Measurements from ENCODE around the gene SCN4A.
"Not testable (repeated sequence)": the region's sequence is repeated elsewhere in the genome, so short reads cannot be mapped to it uniquely, and the experiment has no call there.

SCN4A gene

GRCh38 chr17:64007089-64007837 lies 34.5 kb upstream of the SCN4A start:
- not testable (repeated sequence) for H3K9ac ChIP-seq (ENCODE audit: low read length); H3K9me3 ChIP-seq (ENCODE audit: control insufficient read depth, low read length); H3K36me3 ChIP-seq (ENCODE audit: control insufficient read depth, insufficient read depth, low read length); H3K27me3 ChIP-seq (ENCODE audit: control insufficient read depth, insufficient read depth, low read length); H3K4me3 ChIP-seq (ENCODE audit: low read length)
- peaks cover 62% of the 10 kb centered on the region for H3K4me1 ChIP-seq (ENCODE audit: control insufficient read depth, insufficient read depth, low read length)

GRCh38 chr17:64006361-64007088 lies 33.8 kb upstream of the SCN4A start:
- peak overlapping the region; percentile 16 for H3K9ac ChIP-seq (ENCODE audit: low read length)
- H3K4me3 ChIP-seq (ENCODE audit: low read length) = no peak overlapping the region
- peaks cover 3% of the 10 kb centered on the region for H3K27me3 ChIP-seq (ENCODE audit: control insufficient read depth, insufficient read depth, low read length)
- no peaks in the 10 kb centered on the region for H3K36me3 ChIP-seq (ENCODE audit: control insufficient read depth, insufficient read depth, low read length)
- peaks cover 69% of the 10 kb centered on the region for H3K4me1 ChIP-seq (ENCODE audit: control insufficient read depth, insufficient read depth, low read length)
- H3K9me3 ChIP-seq (ENCODE audit: control insufficient read depth, low read length) = no peaks in the 10 kb centered on the region

- H3K36me3 ChIP-seq (ENCODE audit: control insufficient read depth, insufficient read depth, low read length) = no peaks in the 10 kb centered on the region
- peaks cover 3% of the 10 kb centered on the region for H3K27me3 ChIP-seq (ENCODE audit: control insufficient read depth, insufficient read depth, low read length)
- H3K4me3 ChIP-seq (ENCODE audit: low read length) = no peak overlapping the region
- H3K9me3 ChIP-seq (ENCODE audit: control insufficient read depth, low read length) = no peaks in the 10 kb centered on the region
- peak overlapping the region; percentile 53 for H3K9ac ChIP-seq (ENCODE audit: low read length)
- H3K4me1 ChIP-seq (ENCODE audit: control insufficient read depth, insufficient read depth, low read length) = peaks cover 76% of the 10 kb centered on the region
These were observed 33.0 kb upstream of the SCN4A start for GRCh38 chr17:64005734-64006167.

GRCh38 chr17:64004903-64005733 lies 32.4 kb upstream of the SCN4A start:
- H3K9me3 ChIP-seq (ENCODE audit: control insufficient read depth, low read length) = no peaks in the 10 kb centered on the region
- H3K36me3 ChIP-seq (ENCODE audit: control insufficient read depth, insufficient read depth, low read length) = no peaks in the 10 kb centered on the region
- H3K9ac ChIP-seq (ENCODE audit: low read length) = peak overlapping the region; percentile 53
- H3K4me1 ChIP-seq (ENCODE audit: control insufficient read depth, insufficient read depth, low read length) = peaks cover 76% of the 10 kb centered on the region
- H3K4me3 ChIP-seq (ENCODE audit: low read length) = no peak overlapping the region
- peaks cover 3% of the 10 kb centered on the region for H3K27me3 ChIP-seq (ENCODE audit: control insufficient read depth, insufficient read depth, low read length)

- Histone ChIP-seq H3K4me3 (ENCODE audit: low read length) (no peak overlapping the region), H3K9ac (ENCODE audit: low read length) (no peak overlapping the region), H3K27me3 (ENCODE audit: control insufficient read depth, insufficient read depth, low read length) (peaks cover 3% of the 10 kb centered on the region), H3K36me3 (ENCODE audit: control insufficient read depth, insufficient read depth, low read length) (no peaks in the 10 kb centered on the region), H3K9me3 (ENCODE audit: control insufficient read depth, low read length) (no peaks in the 10 kb centered on the region), H3K4me1 (ENCODE audit: control insufficient read depth, insufficient read depth, low read length) (peaks cover 69% of the 10 kb centered on the region)
These were observed 31.6 kb upstream of the SCN4A start for GRCh38 chr17:64004218-64004770.

- Histone ChIP-seq H3K9me3 (ENCODE audit: control insufficient read depth, low read length) (no peaks in the 10 kb centered on the region), H3K4me1 (ENCODE audit: control insufficient read depth, insufficient read depth, low read length) (peaks cover 69% of the 10 kb centered on the region), H3K27me3 (ENCODE audit: control insufficient read depth, insufficient read depth, low read length) (peaks cover 3% of the 10 kb centered on the region), H3K4me3 (ENCODE audit: low read length) (no peak overlapping the region), H3K9ac (ENCODE audit: low read length) (no peak overlapping the region), H3K36me3 (ENCODE audit: control insufficient read depth, insufficient read depth, low read length) (no peaks in the 10 kb centered on the region)
These were observed 30.9 kb upstream of the SCN4A start for GRCh38 chr17:64003526-64004121.

- Histone ChIP-seq H3K9me3 (ENCODE audit: control insufficient read depth, low read length) (no peaks in the 10 kb centered on the region), H3K4me3 (ENCODE audit: low read length) (no peak overlapping the region), H3K27me3 (ENCODE audit: control insufficient read depth, insufficient read depth, low read length) (peaks cover 5% of the 10 kb centered on the region), H3K9ac (ENCODE audit: low read length) (no peak overlapping the region), H3K4me1 (ENCODE audit: control insufficient read depth, insufficient read depth, low read length) (peaks cover 66% of the 10 kb centered on the region), H3K36me3 (ENCODE audit: control insufficient read depth, insufficient read depth, low read length) (no peaks in the 10 kb centered on the region)
These were observed 30.2 kb upstream of the SCN4A start for GRCh38 chr17:64002658-64003525.

- Histone ChIP-seq H3K9ac (ENCODE audit: low read length) (peak overlapping the region; percentile 58), H3K4me3 (ENCODE audit: low read length) (no peak overlapping the region), H3K4me1 (ENCODE audit: control insufficient read depth, insufficient read depth, low read length) (peaks cover 64% of the 10 kb centered on the region), H3K9me3 (ENCODE audit: control insufficient read depth, low read length) (no peaks in the 10 kb centered on the region), H3K27me3 (ENCODE audit: control insufficient read depth, insufficient read depth, low read length) (peaks cover 15% of the 10 kb centered on the region), H3K36me3 (ENCODE audit: control insufficient read depth, insufficient read depth, low read length) (no peaks in the 10 kb centered on the region)
These were observed 29.2 kb upstream of the SCN4A start for GRCh38 chr17:64001763-64002529.

- peak overlapping the region; percentile 58 for H3K9ac ChIP-seq (ENCODE audit: low read length)
- peaks cover 21% of the 10 kb centered on the region for H3K27me3 ChIP-seq (ENCODE audit: control insufficient read depth, insufficient read depth, low read length)
- H3K9me3 ChIP-seq (ENCODE audit: control insufficient read depth, low read length) = no peaks in the 10 kb centered on the region
- H3K36me3 ChIP-seq (ENCODE audit: control insufficient read depth, insufficient read depth, low read length) = no peaks in the 10 kb centered on the region
- no peak overlapping the region for H3K4me3 ChIP-seq (ENCODE audit: low read length)
- H3K4me1 ChIP-seq (ENCODE audit: control insufficient read depth, insufficient read depth, low read length) = peaks cover 56% of the 10 kb centered on the region
These were observed 28.4 kb upstream of the SCN4A start for GRCh38 chr17:64001091-64001579.

GRCh38 chr17:63999680-64000531 lies 27.2 kb upstream of the SCN4A start:
- Histone ChIP-seq H3K9ac (ENCODE audit: low read length) (no peak overlapping the region), H3K4me1 (ENCODE audit: control insufficient read depth, insufficient read depth, low read length) (peaks cover 44% of the 10 kb centered on the region), H3K9me3 (ENCODE audit: control insufficient read depth, low read length) (no peaks in the 10 kb centered on the region), H3K27me3 (ENCODE audit: control insufficient read depth, insufficient read depth, low read length) (peaks cover 21% of the 10 kb centered on the region), H3K36me3 (ENCODE audit: control insufficient read depth, insufficient read depth, low read length) (no peaks in the 10 kb centered on the region), H3K4me3 (ENCODE audit: low read length) (no peak overlapping the region)

Data from mucosa of stomach (tissue), 1 donor.